Duodenal mucosa (tissue), 2 donors: ENCODE measurements around the gene ZNF786.

Experiments used
- H3K27ac ChIP-seq: one replicate; pipeline ENCODE4 v1.7.0; 2013; ENCODE audit warnings: low read depth, low read length
- H3K27me3 ChIP-seq, 2 donors: one replicate each; pipeline ENCODE4 v1.7.0; 2013; ENCODE audit warnings: low read length in 2 of 2, control low read depth in 1 of 2; ENCODE audit not compliant: insufficient read depth in 2 of 2, control insufficient read depth in 1 of 2
- H3K36me3 ChIP-seq, 2 donors: one replicate each; pipeline ENCODE4 v1.7.0; 2013; ENCODE audit warnings: low read length in 2 of 2, control low read depth in 1 of 2; ENCODE audit not compliant: insufficient read depth in 2 of 2, control insufficient read depth in 1 of 2
- H3K4me1 ChIP-seq, 2 donors: one replicate each; pipeline ENCODE4 v1.7.0; 2013; ENCODE audit warnings: low read length in 2 of 2, control low read depth in 1 of 2; ENCODE audit not compliant: insufficient read depth in 2 of 2, control insufficient read depth in 1 of 2
- H3K4me3 ChIP-seq, 2 donors: one replicate each; pipeline ENCODE4 v1.7.0; 2013; ENCODE audit warnings: low read length in 2 of 2, low read depth in 1 of 2
- H3K9ac ChIP-seq, 2 donors: one replicate each; pipeline ENCODE4 v1.7.0; 2013; ENCODE audit warnings: low read length in 2 of 2, low read depth in 1 of 2
- H3K9me3 ChIP-seq, 2 donors: one replicate each; pipeline ENCODE4 v1.7.0; 2013; ENCODE audit warnings: low read length in 2 of 2, control low read depth in 1 of 2; ENCODE audit not compliant: control insufficient read depth in 1 of 2

ZNF786 gene

GRCh38 chr7:149084407-149084806 lies 6.1 kb downstream of the ZNF786 start:
- H3K36me3 ChIP-seq: peaks cover 0 to 4% of the 10 kb centered on the region in 2 donors
- H3K27ac ChIP-seq: no peak overlapping the region
- H3K27me3 ChIP-seq: no peaks in the 10 kb centered on the region
- no peak overlapping the region for H3K9ac ChIP-seq
- H3K9me3 ChIP-seq: no peaks in the 10 kb centered on the region
- H3K4me1 ChIP-seq: no peaks in the 10 kb centered on the region
- H3K4me3 ChIP-seq: no peak overlapping the region

GRCh38 chr7:149081914-149082313 lies 8.6 kb downstream of the ZNF786 start:
- Histone ChIP-seq H3K27ac (no peak overlapping the region), H3K36me3 (peaks cover 0 to 2% of the 10 kb centered on the region in 2 donors), H3K9me3 (no peaks in the 10 kb centered on the region), H3K27me3 (no peaks in the 10 kb centered on the region), H3K9ac (no peak overlapping the region), H3K4me3 (no peak overlapping the region), H3K4me1 (no peaks in the 10 kb centered on the region)

- Histone ChIP-seq H3K9me3 (no peaks in the 10 kb centered on the region), H3K4me1 (no peaks in the 10 kb centered on the region), H3K4me3 (no peak overlapping the region), H3K27ac (no peak overlapping the region), H3K27me3 (no peaks in the 10 kb centered on the region), H3K36me3 (peaks cover 4 to 19% of the 10 kb centered on the region in 2 donors), H3K9ac (no peak overlapping the region)
Observed at GRCh38 chr7:149077594-149077993, 12.9 kb downstream of the ZNF786 start.

GRCh38 chr7:149075286-149075685 lies 15.2 kb downstream of the ZNF786 start:
- no peak overlapping the region for H3K27ac ChIP-seq
- H3K4me1 ChIP-seq: no peaks in the 10 kb centered on the region
- no peak overlapping the region for H3K9ac ChIP-seq
- no peak overlapping the region for H3K4me3 ChIP-seq
- no peaks in the 10 kb centered on the region for H3K27me3 ChIP-seq
- no peaks in the 10 kb centered on the region for H3K9me3 ChIP-seq
- peaks cover 14 to 42% of the 10 kb centered on the region in 2 donors for H3K36me3 ChIP-seq

GRCh38 chr7:149074116-149074885 lies 16.2 kb downstream of the ZNF786 start:
- Histone ChIP-seq H3K36me3 (peaks cover 15 to 45% of the 10 kb centered on the region in 2 donors), H3K9ac (no peak overlapping the region), H3K4me1 (no peaks in the 10 kb centered on the region), H3K9me3 (no peaks in the 10 kb centered on the region), H3K4me3 (no peak overlapping the region), H3K27me3 (no peaks in the 10 kb centered on the region), H3K27ac (no peak overlapping the region)

- H3K4me1 ChIP-seq: no peaks in the 10 kb centered on the region
- H3K36me3 ChIP-seq: peaks cover 15 to 45% of the 10 kb centered on the region in 2 donors
- H3K27ac ChIP-seq: no peak overlapping the region
- no peaks in the 10 kb centered on the region for H3K27me3 ChIP-seq
- H3K9ac ChIP-seq: no peak overlapping the region
- H3K9me3 ChIP-seq: no peaks in the 10 kb centered on the region
- no peak overlapping the region for H3K4me3 ChIP-seq
Observed at GRCh38 chr7:149072438-149072775, 18.1 kb downstream of the ZNF786 start.

- Histone ChIP-seq H3K36me3 (peaks cover 15 to 43% of the 10 kb centered on the region in 2 donors), H3K27ac (no peak overlapping the region), H3K4me3 (peak overlapping the region in 1 of 2 donors; percentile 36), H3K27me3 (no peaks in the 10 kb centered on the region), H3K9ac (no peak overlapping the region), H3K4me1 (no peaks in the 10 kb centered on the region), H3K9me3 (no peaks in the 10 kb centered on the region)
Observed at GRCh38 chr7:149071641-149072437, 18.7 kb downstream of the ZNF786 start.

- Histone ChIP-seq H3K27ac (no peak overlapping the region), H3K27me3 (no peaks in the 10 kb centered on the region), H3K9me3 (no peaks in the 10 kb centered on the region), H3K4me3 (peak overlapping the region in 1 of 2 donors; percentile 36), H3K9ac (no peak overlapping the region), H3K36me3 (peaks cover 15 to 40% of the 10 kb centered on the region in 2 donors), H3K4me1 (no peaks in the 10 kb centered on the region)
Observed at GRCh38 chr7:149071182-149071635, 19.3 kb downstream of the ZNF786 start.

- peaks cover 15 to 40% of the 10 kb centered on the region in 2 donors for H3K36me3 ChIP-seq
- no peak overlapping the region for H3K27ac ChIP-seq
Observed at GRCh38 chr7:149070372-149071125, 20.0 kb downstream of the ZNF786 start.

GRCh38 chr7:149067869-149068268 lies 22.6 kb downstream of the ZNF786 start:
- no peak overlapping the region for H3K9ac ChIP-seq
- H3K4me1 ChIP-seq: no peaks in the 10 kb centered on the region
- no peaks in the 10 kb centered on the region for H3K27me3 ChIP-seq
- peaks cover 14 to 29% of the 10 kb centered on the region in 2 donors for H3K36me3 ChIP-seq
- no peak overlapping the region for H3K4me3 ChIP-seq
- no peaks in the 10 kb centered on the region for H3K9me3 ChIP-seq
- H3K27ac ChIP-seq: no peak overlapping the region

More at GRCh38 chr7:149070372-149071125, 20.0 kb downstream of the ZNF786 start:
- Histone ChIP-seq H3K4me1 (no peaks in the 10 kb centered on the region), H3K27me3 (no peaks in the 10 kb centered on the region), H3K4me3 (no peak overlapping the region), H3K9me3 (no peaks in the 10 kb centered on the region), H3K9ac (no peak overlapping the region)
